Caco-2 (cell line): ENCODE measurements around the gene KLF3. TPM values are rescaled to one million over a fixed set of nuclear protein-coding genes. Genes with fewer than 3 reads are reported as not detected.

Experiments
- BruUV-seq: library from RNA; stranded (reverse); fragments of 400-500 nt; replicated peaks from 2 replicates; lab custom pipeline; 2021; lab: Mats Ljungman, UMichigan
- CTCF ChIA-PET: fragments of 300-600 bp; sonication (Branson Sonifier 250); formaldehyde crosslinking; loops from one replicate; lab custom pipeline; 2022; ENCODE audit warnings: antibody characterized with exemption; lab: Charles Lee
- POLR2A ChIA-PET: fragments of 300-600 bp; sonication (Branson Sonifier 250); formaldehyde crosslinking; loops from one replicate; lab custom pipeline; 2022; ENCODE audit warnings: antibody characterized with exemption; lab: Charles Lee
- DNase-seq, 2 experiments: peaks; one replicate each; pipeline versions ENCODE4 v3.0.0 to v3.0.0-alpha.2; 2020 to 2022
- H3K27me3 ChIP-seq: replicated peaks from 2 replicates; pipeline ENCODE4 v1.6.0; 2011; ENCODE audit warnings: low read length; ENCODE audit not compliant: control insufficient read depth, insufficient read depth
- H3K36me3 ChIP-seq: 2 replicates; pipeline ENCODE4 v1.5.1; 2011; ENCODE audit warnings: low read length; ENCODE audit not compliant: control insufficient read depth, insufficient read depth
- H3K4me1 ChIP-seq: fragments of 250-450 bp; sonication (Bioruptor Pico); 2 replicates; pipeline ENCODE4 v1.5.1; 2020; ENCODE audit warnings: mild to moderate bottlenecking
- H3K4me3 ChIP-seq: 2 replicates; pipeline ENCODE4 v1.5.1; 2011; ENCODE audit warnings: low read depth, mild to moderate bottlenecking, control low read depth, low read length
- H3K9me3 ChIP-seq: fragments of 250-450 bp; sonication (Bioruptor Pico); 2 replicates; pipeline ENCODE4 v1.5.1; 2020; ENCODE audit warnings: mild to moderate bottlenecking, moderate library complexity
- H3K27ac Mint-ChIP-seq: one replicate; pipeline ENCODE4 v1.8.0; 2022; ENCODE audit warnings: mixed read lengths; ENCODE audit not compliant: unreplicated experiment
- H3K27me3 Mint-ChIP-seq: one replicate; pipeline ENCODE4 v1.8.0; 2022; ENCODE audit warnings: mixed read lengths; ENCODE audit not compliant: insufficient read depth, unreplicated experiment
- H3K36me3 Mint-ChIP-seq: one replicate; pipeline ENCODE4 v1.8.0; 2022; ENCODE audit warnings: mild to moderate bottlenecking, mixed read lengths; ENCODE audit not compliant: insufficient read depth, unreplicated experiment
- H3K4me1 Mint-ChIP-seq: one replicate; pipeline ENCODE4 v1.8.0; 2022; ENCODE audit warnings: low read depth, mixed read lengths; ENCODE audit not compliant: unreplicated experiment
- H3K4me3 Mint-ChIP-seq: one replicate; pipeline ENCODE4 v1.8.0; 2022; ENCODE audit warnings: mild to moderate bottlenecking, moderate library complexity, mixed read lengths; ENCODE audit not compliant: unreplicated experiment
- H3K9me3 Mint-ChIP-seq: one replicate; pipeline ENCODE4 v1.8.0; 2022; ENCODE audit warnings: mixed read lengths; ENCODE audit not compliant: unreplicated experiment
- CTCF ChIP-seq, 2 experiments: fragments of 200-600 bp in 1 of 2; IDR thresholded peaks; 1 replicate in 1 of 2; 2 replicates in 1 of 2; pipeline versions ENCODE4 v1.5.1 to v1.8.0; 2011 to 2022; ENCODE audit warnings: antibody characterized with exemption in 1 of 2, control low read depth in 1 of 2, inconsistent platforms in 1 of 2, low read depth in 1 of 2, low read length in 1 of 2, mild to moderate bottlenecking in 1 of 2, moderate library complexity in 1 of 2; ENCODE audit not compliant: insufficient read depth in 1 of 2, severe bottlenecking in 1 of 2, unreplicated experiment in 1 of 2
- intact Hi-C: fragments of 100-400 bp; cut with micrococcal nuclease; formaldehyde crosslinking; loops from one replicate; pipeline ENCODE4 v1.10.0; 2022; ENCODE audit not compliant: unreplicated experiment
- total RNA-seq: library from RNA; stranded (reverse); gene quantifications from 2 replicates; pipeline ENCODE4 v1.2.3, GENCODE V29; 2022

Gene KLF3
- total RNA-seq, 1 experiment from 2014 or later, result 34.8 TPM

- TF ChIP-seq CTCF (IDR thresholded peaks at IDR 0.05; ENCODE audit: insufficient read depth in 1 of 2, low read depth in 1 of 2, low read length in 1 of 2, severe bottlenecking in 1 of 2, unreplicated experiment in 1 of 2), result no peak
- no peaks in the 10 kb centered on the region for H3K27me3 ChIP-seq
- no peaks in the 10 kb centered on the region for H3K36me3 ChIP-seq
- no peak for DNase-seq
- BruUV-seq, result no TSS peak
- H3K4me3 ChIP-seq, result no peak overlapping the region
- POLR2A ChIA-PET, result no interaction called here
- Mint-ChIP-seq H3K27me3 (no peaks in the 10 kb centered on the region), H3K9me3 (peaks cover 7% of the 10 kb centered on the region), H3K4me3 (no peak overlapping the region), H3K4me1 (peaks cover 6% of the 10 kb centered on the region), H3K36me3 (no peaks in the 10 kb centered on the region), H3K27ac (no peak overlapping the region)
- CTCF ChIA-PET, result no interaction called here
- no peaks in the 10 kb centered on the region for H3K9me3 ChIP-seq
- intact Hi-C loops, result no loop called here
- H3K4me1 ChIP-seq, result peaks cover 5% of the 10 kb centered on the region
Observed at GRCh38 chr4:38615847-38616246, 48.2 kb upstream of the KLF3 start.

GRCh38 chr4:38618505-38618904 lies 45.5 kb upstream of the KLF3 start:
- H3K36me3 ChIP-seq, result no peaks in the 10 kb centered on the region
- Mint-ChIP-seq H3K27me3 (no peaks in the 10 kb centered on the region), H3K27ac (no peak overlapping the region), H3K4me3 (no peak overlapping the region), H3K36me3 (no peaks in the 10 kb centered on the region), H3K4me1 (peaks cover 21% of the 10 kb centered on the region), H3K9me3 (peaks cover 7% of the 10 kb centered on the region)
- intact Hi-C loops, result no loop called here
- POLR2A ChIA-PET, result no interaction called here
- H3K4me1 ChIP-seq, result peaks cover 23% of the 10 kb centered on the region
- H3K9me3 ChIP-seq, result no peaks in the 10 kb centered on the region
- no peak for TF ChIP-seq CTCF (IDR thresholded peaks at IDR 0.05; ENCODE audit: insufficient read depth in 1 of 2, low read depth in 1 of 2, low read length in 1 of 2, severe bottlenecking in 1 of 2, unreplicated experiment in 1 of 2)
- H3K27me3 ChIP-seq, result no peaks in the 10 kb centered on the region
- BruUV-seq, result no TSS peak
- no peak overlapping the region for H3K4me3 ChIP-seq
- CTCF ChIA-PET, result no interaction called here
- no peak for DNase-seq

- no peak for TF ChIP-seq CTCF (IDR thresholded peaks at IDR 0.05; ENCODE audit: insufficient read depth in 1 of 2, low read depth in 1 of 2, low read length in 1 of 2, severe bottlenecking in 1 of 2, unreplicated experiment in 1 of 2)
- Histone ChIP-seq H3K4me3 (no peak overlapping the region), H3K9me3 (no peaks in the 10 kb centered on the region), H3K4me1 (peaks cover 23% of the 10 kb centered on the region), H3K27me3 (no peaks in the 10 kb centered on the region), H3K36me3 (no peaks in the 10 kb centered on the region)
- intact Hi-C loops, result no loop called here
- Mint-ChIP-seq H3K27ac (no peak overlapping the region), H3K4me1 (peaks cover 21% of the 10 kb centered on the region), H3K9me3 (peaks cover 7% of the 10 kb centered on the region), H3K4me3 (no peak overlapping the region), H3K27me3 (no peaks in the 10 kb centered on the region), H3K36me3 (no peaks in the 10 kb centered on the region)
- BruUV-seq, result no TSS peak
- POLR2A ChIA-PET, result no interaction called here
- DNase-seq, result no peak
- CTCF ChIA-PET, result no interaction called here
Observed at GRCh38 chr4:38619316-38619715, 44.7 kb upstream of the KLF3 start.
